H1 (cell line): ENCODE measurements around the gene TMEM135. TPM values are rescaled to one million over a fixed set of nuclear protein-coding genes. Genes with fewer than 3 reads are reported as not detected.

Experiments used
- CTCF ChIA-PET: fragments of 300-600 bp; sonication (Branson Sonifier 250); formaldehyde crosslinking; loops from one replicate; lab custom pipeline; 2021; ENCODE audit not compliant: partially characterized antibody; lab: Charles Lee
- POLR2A ChIA-PET: fragments of 300-600 bp; sonication (Branson Sonifier 250); formaldehyde crosslinking; loops from one replicate; lab custom pipeline; 2021; ENCODE audit warnings: inconsistent platforms; ENCODE audit not compliant: partially characterized antibody; lab: Charles Lee
- DNase-seq, 2 experiments: peaks; one replicate each; pipeline versions ENCODE4 v3.0.0 to v3.0.0-alpha.2; 2010 to 2022; ENCODE audit warnings: low spot score in 2 of 2, low read depth in 1 of 2, mixed read lengths in 1 of 2
- FAIRE-seq: peaks from 2 replicates; lab custom pipeline; 2011; peaks lifted over from hg19 to GRCh38; lab: Jason Lieb, UNC
- H2AFZ ChIP-seq: 2 replicates; pipeline ENCODE4 v1.8.1; 2012; ENCODE audit warnings: low read length, inconsistent platforms
- H2AK5ac ChIP-seq: 2 replicates; pipeline ENCODE4 v1.6.1; 2013; ENCODE audit warnings: low read depth, low read length
- H2BK120ac ChIP-seq: replicated peaks from 2 replicates; pipeline ENCODE3; 2013; ENCODE audit warnings: low read depth, low read length, inconsistent platforms
- H2BK12ac ChIP-seq: 2 replicates; pipeline ENCODE4 v1.6.1; 2013; ENCODE audit warnings: low read depth, low read length
- H2BK15ac ChIP-seq: 2 replicates; pipeline ENCODE4 v1.6.1; 2013; ENCODE audit warnings: low read length
- H2BK20ac ChIP-seq: 2 replicates; pipeline ENCODE4 v1.6.1; 2013; ENCODE audit warnings: low read length
- H2BK5ac ChIP-seq: 2 replicates; pipeline ENCODE4 v1.6.1; 2013; ENCODE audit warnings: low read depth, low read length
- H3K14ac ChIP-seq: 2 replicates; pipeline ENCODE4 v1.6.1; 2013; ENCODE audit warnings: inconsistent platforms; ENCODE audit not compliant: insufficient read length
- H3K18ac ChIP-seq: 2 replicates; pipeline ENCODE4 v1.6.1; 2013; ENCODE audit warnings: low read length; ENCODE audit errors: extremely low read depth
- H3K23ac ChIP-seq: 2 replicates; pipeline ENCODE4 v1.6.1; 2013; ENCODE audit warnings: inconsistent platforms; ENCODE audit not compliant: insufficient read length
- H3K23me2 ChIP-seq: 2 replicates; pipeline ENCODE4 v1.6.1; 2013; ENCODE audit warnings: low read depth, low read length
- H3K27ac ChIP-seq: 2 replicates; pipeline ENCODE4 v1.6.1; 2011; ENCODE audit warnings: low read depth, low read length, inconsistent platforms
- H3K27me3 ChIP-seq, 4 experiments: replicated peaks in 1 of 4; 1 replicate in 1 of 4; 2 replicates in 3 of 4; pipeline versions ENCODE4 v1.6.1 to v1.8.1; 2011 to 2013; ENCODE audit warnings: low read length in 3 of 4, mild to moderate bottlenecking in 3 of 4, inconsistent platforms in 2 of 4, mixed read lengths in 2 of 4, moderate library complexity in 1 of 4; ENCODE audit not compliant: control insufficient read depth in 3 of 4, insufficient read depth in 3 of 4; ENCODE audit errors: extremely low read depth in 1 of 4
- H3K36me3 ChIP-seq, 4 experiments: 2 replicates each; pipeline versions ENCODE4 v1.6.1 to v1.8.1; 2011 to 2013; ENCODE audit warnings: mild to moderate bottlenecking in 4 of 4, low read length in 3 of 4, moderate library complexity in 2 of 4, control low read depth in 1 of 4, inconsistent platforms in 1 of 4; ENCODE audit not compliant: insufficient read depth in 4 of 4, control insufficient read depth in 2 of 4
- H3K4ac ChIP-seq: replicated peaks from 2 replicates; pipeline ENCODE3; 2013; ENCODE audit warnings: low read length, low read depth, mixed read lengths, inconsistent platforms; ENCODE audit not compliant: insufficient read length
- H3K4me1 ChIP-seq, 4 experiments: replicated peaks in 1 of 4; 1 replicate in 1 of 4; 2 replicates in 3 of 4; pipeline versions ENCODE4 v1.6.1 to v1.8.1; 2011 to 2013; ENCODE audit warnings: low read length in 3 of 4, inconsistent platforms in 2 of 4, mixed read lengths in 1 of 4; ENCODE audit not compliant: insufficient read depth in 4 of 4, control insufficient read depth in 3 of 4
- H3K4me2 ChIP-seq, 2 experiments: 2 replicates each; pipeline versions ENCODE4 v1.6.1 to v1.8.1; 2011 to 2013; ENCODE audit warnings: low read depth in 2 of 2, low read length in 2 of 2, control low read depth in 1 of 2, inconsistent platforms in 1 of 2, mild to moderate bottlenecking in 1 of 2; ENCODE audit not compliant: insufficient read depth in 1 of 2
- H3K4me3 ChIP-seq, 4 experiments: fragments of 200-600, 300-600 bp in 1 of 4; sonication (generic), shearing (Covaris generic), sonication (Bioruptor Twin) in 1 of 4; 2 replicates each; pipeline versions ENCODE4 v1.5.1 to v1.8.1; 2011 to 2016; ENCODE audit warnings: low read length in 4 of 4, low read depth in 3 of 4, control low read depth in 2 of 4, inconsistent platforms in 2 of 4, mild to moderate bottlenecking in 2 of 4, mixed read lengths in 1 of 4, moderate library complexity in 1 of 4; ENCODE audit not compliant: insufficient read depth in 2 of 4; ENCODE audit errors: extremely low read depth in 1 of 4
- H3K56ac ChIP-seq: replicated peaks from 2 replicates; pipeline ENCODE3; 2013; ENCODE audit warnings: low read depth, mild to moderate bottlenecking, mixed read lengths, low read length, inconsistent platforms; ENCODE audit not compliant: insufficient read length
- H3K79me1 ChIP-seq: 2 replicates; pipeline ENCODE4 v1.6.1; 2013; ENCODE audit warnings: low read depth, low read length, control low read depth
- H3K79me2 ChIP-seq, 2 experiments: 2 replicates each; pipeline versions ENCODE4 v1.6.1 to v1.8.1; 2012 to 2013; ENCODE audit warnings: low read length in 2 of 2, mild to moderate bottlenecking in 2 of 2, inconsistent platforms in 1 of 2; ENCODE audit not compliant: insufficient read depth in 2 of 2, control insufficient read depth in 1 of 2
- H3K9ac ChIP-seq, 4 experiments: replicated peaks in 1 of 4; 1 replicate in 1 of 4; 2 replicates in 3 of 4; pipeline versions ENCODE4 v1.6.1 to v1.8.1; 2011 to 2013; ENCODE audit warnings: low read depth in 3 of 4, low read length in 3 of 4, control low read depth in 2 of 4, mild to moderate bottlenecking in 2 of 4, moderate library complexity in 2 of 4, inconsistent platforms in 1 of 4; ENCODE audit errors: extremely low read depth in 1 of 4
- H3K9me3 ChIP-seq, 2 experiments: 2 replicates each; pipeline versions ENCODE4 v1.6.1 to v1.8.1; 2012 to 2013; ENCODE audit warnings: mild to moderate bottlenecking in 2 of 2, moderate library complexity in 2 of 2, control low read depth in 1 of 2, inconsistent platforms in 1 of 2, low read depth in 1 of 2, low read length in 1 of 2, mixed read lengths in 1 of 2; ENCODE audit not compliant: insufficient read depth in 2 of 2
- H4K20me1 ChIP-seq, 2 experiments: replicated peaks in 1 of 2; 2 replicates each; pipeline versions ENCODE3 to v1.8.1; 2011 to 2013; ENCODE audit warnings: inconsistent platforms in 2 of 2, low read length in 2 of 2, mild to moderate bottlenecking in 1 of 2; ENCODE audit not compliant: insufficient read depth in 2 of 2, control insufficient read depth in 1 of 2
- H4K5ac ChIP-seq: 2 replicates; pipeline ENCODE4 v1.6.1; 2013; ENCODE audit warnings: low read length, low read depth, mixed read lengths, inconsistent platforms; ENCODE audit not compliant: insufficient read length
- H4K8ac ChIP-seq: 2 replicates; pipeline ENCODE4 v1.8.0; 2013; ENCODE audit warnings: mild to moderate bottlenecking, moderate library complexity, low read length, inconsistent platforms; ENCODE audit not compliant: insufficient read depth; ENCODE audit errors: extremely low read depth
- H4K91ac ChIP-seq: replicated peaks from 2 replicates; pipeline ENCODE3; 2013; ENCODE audit warnings: low read length, mixed read lengths, inconsistent platforms; ENCODE audit not compliant: insufficient read length
- BACH1 ChIP-seq: IDR thresholded peaks from 2 replicates; pipeline ENCODE4 v1.6.1; 2012; ENCODE audit warnings: low read length, improper control_type of control experiment
- HDAC2 ChIP-seq, 2 experiments: fragments of 300-600 bp in 1 of 2; sonication (generic) in 1 of 2; IDR thresholded peaks; 2 replicates each; pipeline ENCODE4 v1.6.1; 2011 to 2012; ENCODE audit warnings: low read depth in 2 of 2, low read length in 2 of 2, mild to moderate bottlenecking in 2 of 2, moderate library complexity in 2 of 2, borderline replicate concordance in 1 of 2, inconsistent platforms in 1 of 2
- RXRA ChIP-seq: IDR thresholded peaks from 2 replicates; pipeline ENCODE4 v1.6.1; 2011; ENCODE audit warnings: low read depth, mild to moderate bottlenecking, low read length, moderate library complexity; ENCODE audit not compliant: insufficient read depth
- SP1 ChIP-seq: IDR thresholded peaks from 2 replicates; pipeline ENCODE4 v1.6.1; 2011; ENCODE audit warnings: low read depth, low read length
- WGBS, 2 experiments: shearing (Covaris generic) in 1 of 2; methylation state at CpG; one replicate each; pipeline versions ENCODE4 v1.1.6 to v1.1.7; 2013 to 2015; ENCODE audit warnings: low lambda C conversion rate in 2 of 2, mixed read lengths in 2 of 2, inconsistent platforms in 1 of 2, low coverage in 1 of 2, missing lambda C conversion rate in 1 of 2; ENCODE audit not compliant: insufficient replicate concordance in 2 of 2, insufficient coverage in 1 of 2, insufficient read length in 1 of 2; ENCODE audit errors: extremely low coverage in 1 of 2, missing lambda C conversion rate in 1 of 2; 5-methylcytosine and 5-hydroxymethylcytosine counted together
- polyA plus RNA-seq, 7 experiments: library from polyadenylated mRNA; depleted of rRNA in 3 of 7; stranded (reverse) in 5 of 7; unstranded in 2 of 7; fragments of >200 nt in 5 of 7; fragments of 200-250 nt in 2 of 7; gene quantifications; 1 replicate in 5 of 7; 2 replicates in 1 of 7; 4 replicates in 1 of 7; pipeline versions ENCODE4 v1.2.1 to v1.2.3, GENCODE V29; 2011 to 2013; ENCODE audit warnings: missing spikeins in 2 of 7, mixed read lengths in 2 of 7
- total RNA-seq: library from RNA; stranded (reverse); fragmentation: NEBNext Ultra II Directional; extraction: Animal tissue kit (Norgen Biotek cat#: 25700); gene quantifications from 2 replicates; pipeline ENCODE4 v1.2.1, GENCODE V29; 2021

TMEM135 gene
- total and polyA plus RNA-seq, 2 of the 8 experiments (the other 6 are each of a cell fraction or from before 2014, with no cell fraction given): 9.3 to 31.3 TPM

GRCh38 chr11:87366763-87367405 is 329.1 kb downstream of the TMEM135 start:
- no peak overlapping the region for H3K18ac ChIP-seq
- 97% methylated on average over 2 of the region's 2 CpGs; no CpG with 5 or more reads in 1 of the 2 experiments for WGBS, 2 experiments
- no peak overlapping the region for H3K56ac ChIP-seq
- H3K23ac ChIP-seq: no peak overlapping the region
- no peak overlapping the region for H3K4me2 ChIP-seq
- H2BK12ac ChIP-seq: no peak overlapping the region
- FAIRE-seq: no peak
- no peak overlapping the region for H4K8ac ChIP-seq
- ChIA-PET CTCF (interaction anchor here (0.5 to 3.5 kb wide), 6 partner anchors 13 to 1487 kb away, joined by 3 to 15 read pairs (median 5); no protein-coding TSS in a partner anchor), POLR2A (no interaction called here)
- no peaks in the 10 kb centered on the region for H3K9me3 ChIP-seq
- H4K5ac ChIP-seq: no peak overlapping the region
- H3K4me1 ChIP-seq: peaks cover 6 to 14% (median 9%) of the 10 kb centered on the region in 4 experiments; a peak in 5 of 7 replicates
- H2AFZ ChIP-seq: no peak overlapping the region
- H3K27ac ChIP-seq: no peak overlapping the region
- H4K91ac ChIP-seq: no peak overlapping the region
- H3K79me1 ChIP-seq: no peaks in the 10 kb centered on the region
- no peak overlapping the region for H3K4me3 ChIP-seq
- H3K14ac ChIP-seq: no peak overlapping the region
- no peak for DNase-seq
- H2BK20ac ChIP-seq: no peak overlapping the region
- no peak for TF ChIP-seq BACH1
- TF ChIP-seq RXRA: no peak
- no peak for TF ChIP-seq SP1
- TF ChIP-seq HDAC2 (IDR thresholded peaks at IDR 0.05; ENCODE audit: borderline replicate concordance in 1 of 2, low read depth in 2 of 2, low read length in 2 of 2): no peak
- no peaks in the 10 kb centered on the region for H4K20me1 ChIP-seq
- H2BK120ac ChIP-seq: no peak overlapping the region
- H3K4ac ChIP-seq: no peak overlapping the region
- H3K9ac ChIP-seq: no peak overlapping the region
- H2AK5ac ChIP-seq: no peak overlapping the region
- no peak overlapping the region for H2BK5ac ChIP-seq
- no peaks in the 10 kb centered on the region for H3K27me3 ChIP-seq
- H3K36me3 ChIP-seq: no peaks in the 10 kb centered on the region
- no peaks in the 10 kb centered on the region for H3K23me2 ChIP-seq
- H2BK15ac ChIP-seq: no peak overlapping the region
- no peaks in the 10 kb centered on the region for H3K79me2 ChIP-seq
